ENCODE results near the gene GIPR. TPM values are rescaled to one million over a fixed set of nuclear protein-coding genes. Genes with fewer than 3 reads are reported as not detected.
"Not testable (repeated sequence)": the region's sequence is repeated elsewhere in the genome, so short reads cannot be mapped to it uniquely, and the experiment has no call there.

The GIPR gene
- total RNA-seq (2014; rRNA removed; shearing (Covaris generic); ENCODE audit: low replicate concordance) = 0.44 TPM in 1 of 2 replicates, not detected in the other

GRCh38 chr19:45667620-45668341, at the start of gene GIPR:
Gene GIPR (plus strand): TSS chr19:45668221. CDS start chr19:45669521, 1,300 bp downstream.
- peak; percentile 92 for DNase-seq (ENCODE audit: low read depth)
- in situ Hi-C loops (cut with HindIII; ENCODE audit: low pct_unique_long_range_greater_than_20kb, low sequenced_read_pairs) = no loop called here

GRCh38 chr19:45621389-45621788, 46.6 kb upstream of the GIPR start:
- no peak for DNase-seq (ENCODE audit: low read depth)
- in situ Hi-C loops (cut with HindIII; ENCODE audit: low pct_unique_long_range_greater_than_20kb, low sequenced_read_pairs) = no loop called here

GRCh38 chr19:45621976-45622503, 46.0 kb upstream of the GIPR start:
- in situ Hi-C loops (cut with HindIII; ENCODE audit: low pct_unique_long_range_greater_than_20kb, low sequenced_read_pairs) = no loop called here

DNA sequence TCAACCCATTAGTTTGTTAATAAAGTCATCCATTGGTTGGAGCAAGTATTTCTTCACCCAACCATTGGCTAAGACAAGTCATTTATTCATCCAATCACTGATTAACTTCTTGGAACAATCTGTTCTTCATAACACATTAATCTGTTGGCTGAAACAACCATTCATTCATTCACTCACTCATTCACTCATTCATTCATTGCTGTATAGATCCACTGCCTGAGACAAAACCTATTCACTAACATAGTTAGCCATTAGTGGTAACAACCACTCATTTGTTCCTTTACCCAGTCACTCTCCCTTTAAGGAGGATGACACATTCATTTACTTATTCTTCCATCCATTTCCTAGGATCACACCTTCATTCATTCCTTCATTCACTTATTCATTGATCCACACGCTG, 44.0 kb upstream of the GIPR start:
- DNase-seq (ENCODE audit: low read depth) = no peak
- in situ Hi-C loops (cut with HindIII; ENCODE audit: low pct_unique_long_range_greater_than_20kb, low sequenced_read_pairs) = no loop called here

More at GRCh38 chr19:45621976-45622503, 46.0 kb upstream of the GIPR start:
- no peak for DNase-seq (ENCODE audit: low read depth)

DNA sequence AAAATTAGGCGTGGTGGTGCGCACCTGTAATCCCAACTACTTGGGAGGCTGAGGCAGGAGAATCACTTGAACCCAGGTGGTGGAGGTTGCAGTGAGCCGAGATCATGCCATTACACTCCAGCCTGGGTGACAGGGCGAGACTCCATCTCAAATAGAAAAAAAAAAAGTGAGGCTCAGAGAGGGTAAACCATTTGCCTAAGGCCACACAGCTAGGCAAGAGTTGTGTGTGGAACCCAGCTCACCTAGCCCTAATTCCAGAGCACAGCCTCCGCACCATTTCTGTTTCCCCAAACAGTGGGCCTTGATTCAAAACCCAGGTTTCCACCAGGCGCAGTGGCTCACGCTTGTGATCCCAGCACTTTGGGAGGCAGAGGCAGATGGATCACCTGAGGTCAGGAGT, 39.8 kb upstream of the GIPR start:
- DNase-seq (ENCODE audit: low read depth); in situ Hi-C loops (cut with HindIII; ENCODE audit: low pct_unique_long_range_greater_than_20kb, low sequenced_read_pairs): not testable (repeated sequence)

GRCh38 chr19:45629704-45630103, 38.3 kb upstream of the GIPR start:
- no peak for DNase-seq (ENCODE audit: low read depth)
- in situ Hi-C loops (cut with HindIII; ENCODE audit: low pct_unique_long_range_greater_than_20kb, low sequenced_read_pairs) = no loop called here

GRCh38 chr19:45630463-45630862, 37.6 kb upstream of the GIPR start:
- peak; percentile 87 for DNase-seq (ENCODE audit: low read depth)

GRCh38 chr19:45632468-45633196, 35.4 kb upstream of the GIPR start:
- DNase-seq (ENCODE audit: low read depth) = peak; percentile 91
- in situ Hi-C loops (cut with HindIII; ENCODE audit: low pct_unique_long_range_greater_than_20kb, low sequenced_read_pairs) = no loop called here

More at GRCh38 chr19:45630463-45630862, 37.6 kb upstream of the GIPR start:
- in situ Hi-C loops (cut with HindIII; ENCODE audit: low pct_unique_long_range_greater_than_20kb, low sequenced_read_pairs) = no loop called here

GRCh38 chr19:45636275-45636674, 31.7 kb upstream of the GIPR start:
- DNase-seq (ENCODE audit: low read depth) = no peak

GRCh38 chr19:45636902-45637301, 31.1 kb upstream of the GIPR start:
- DNase-seq (ENCODE audit: low read depth) = no peak
- in situ Hi-C loops (cut with HindIII; ENCODE audit: low pct_unique_long_range_greater_than_20kb, low sequenced_read_pairs) = no loop called here

More at GRCh38 chr19:45636275-45636674, 31.7 kb upstream of the GIPR start:
- in situ Hi-C loops (cut with HindIII; ENCODE audit: low pct_unique_long_range_greater_than_20kb, low sequenced_read_pairs) = no loop called here

- peak; percentile 62 for DNase-seq (ENCODE audit: low read depth)
- in situ Hi-C loops (cut with HindIII; ENCODE audit: low pct_unique_long_range_greater_than_20kb, low sequenced_read_pairs) = no loop called here
Observed at GRCh38 chr19:45637890-45638667, 29.9 kb upstream of the GIPR start.

GRCh38 chr19:45638930-45639729, 28.9 kb upstream of the GIPR start, which contains the start of gene EML2:
Gene EML2 (minus strand): TSS chr19:45639397. CDS start chr19:45639376, 21 bp downstream.
- peak; percentile 57 for DNase-seq (ENCODE audit: low read depth)
- in situ Hi-C loops (cut with HindIII; ENCODE audit: low pct_unique_long_range_greater_than_20kb, low sequenced_read_pairs) = no loop called here

GRCh38 chr19:45640849-45641273, 27.2 kb upstream of the GIPR start:
- in situ Hi-C loops (cut with HindIII; ENCODE audit: low pct_unique_long_range_greater_than_20kb, low sequenced_read_pairs) = no loop called here
- DNase-seq (ENCODE audit: low read depth) = peak; percentile 96

DNA sequence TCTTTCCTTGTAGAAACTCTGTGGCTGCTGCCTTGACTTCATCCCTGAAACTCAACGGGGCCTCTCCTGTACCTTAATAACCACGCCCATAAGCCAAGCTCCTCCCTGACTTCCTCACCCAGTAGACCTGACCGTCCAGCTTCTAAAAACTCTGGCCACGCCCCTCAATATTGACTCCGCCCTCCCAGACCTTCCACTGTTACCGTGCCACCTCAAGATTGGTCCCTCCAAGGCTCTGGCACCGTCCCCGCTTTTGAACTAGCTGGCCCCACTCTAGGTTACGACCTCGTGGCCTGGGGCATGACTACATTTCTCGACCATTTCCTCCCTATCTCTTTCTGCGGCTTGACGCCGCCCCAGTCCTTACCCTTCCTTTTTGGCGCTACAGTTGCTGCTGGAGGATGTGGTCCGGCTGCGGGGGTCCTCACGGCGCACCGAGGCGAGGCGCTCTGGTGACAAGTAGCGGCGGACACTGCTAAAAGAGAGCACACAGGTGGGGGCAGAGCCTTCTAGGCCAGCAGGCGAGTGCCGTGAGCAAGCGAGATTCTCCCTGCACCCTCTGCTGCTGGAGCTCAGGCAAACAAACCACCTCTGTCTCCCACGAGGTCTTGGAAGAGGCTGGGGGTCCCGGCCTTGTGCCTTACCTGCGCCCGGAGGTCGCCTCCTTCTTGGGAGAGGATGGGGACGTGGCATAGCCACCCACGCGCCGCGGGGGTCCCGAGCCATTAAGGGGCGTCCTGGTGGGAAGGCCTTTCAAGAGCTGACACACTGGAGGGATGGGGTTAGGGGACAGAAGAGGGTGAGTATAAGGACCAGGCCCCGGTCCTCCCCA, 26.5 kb upstream of the GIPR start:
- in situ Hi-C loops (cut with HindIII; ENCODE audit: low pct_unique_long_range_greater_than_20kb, low sequenced_read_pairs) = no loop called here
- peak; percentile 98 for DNase-seq (ENCODE audit: low read depth)

DNA sequence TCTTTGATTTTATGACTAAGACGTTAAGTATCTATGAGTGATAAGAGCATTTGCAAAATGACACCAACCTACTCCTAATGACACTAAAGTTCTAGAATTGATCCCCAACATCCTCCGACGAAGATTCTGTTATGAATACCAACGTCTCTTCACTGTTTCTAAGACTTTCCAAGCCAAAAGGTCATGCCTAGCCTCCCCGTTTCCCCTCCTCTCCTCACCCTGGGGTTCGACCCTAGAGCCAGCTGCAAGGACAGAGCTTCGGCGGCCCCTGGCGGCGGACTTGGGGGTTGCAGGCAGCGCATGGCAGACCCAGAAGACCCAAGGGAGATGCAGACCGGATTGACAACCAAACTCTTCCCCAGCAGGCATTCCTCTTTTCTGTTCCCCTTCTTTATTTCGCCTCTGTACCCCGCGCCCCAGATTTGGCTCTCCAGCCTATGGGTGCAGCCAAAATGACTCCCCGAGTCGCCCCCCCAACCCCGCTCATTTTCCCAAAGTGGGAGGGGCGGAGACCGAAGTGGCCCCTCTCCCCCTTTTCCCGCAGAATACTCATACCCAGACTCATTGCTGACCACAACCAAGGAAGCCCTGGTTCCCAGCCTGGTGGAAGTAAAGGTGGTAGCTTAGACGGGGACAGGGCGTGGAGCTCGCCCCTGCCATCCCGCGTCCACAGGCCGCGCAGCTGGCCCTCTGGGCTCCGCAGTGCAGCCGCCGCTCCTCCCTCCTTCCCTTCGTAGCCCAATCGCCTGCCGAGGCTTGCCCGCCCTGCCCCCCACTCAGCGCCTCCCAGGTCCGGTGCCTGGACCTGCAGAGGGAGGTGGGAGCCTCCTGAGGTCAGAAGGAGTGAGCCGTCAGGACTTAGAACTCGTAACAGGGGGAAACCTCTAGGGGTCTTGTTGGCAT, 24.7 kb upstream of the GIPR start:
- peak; percentile 90 for DNase-seq (ENCODE audit: low read depth)
- in situ Hi-C loops (cut with HindIII; ENCODE audit: low pct_unique_long_range_greater_than_20kb, low sequenced_read_pairs) = no loop called here
